ENCODE measurements around the gene IQCH. TPM values are rescaled to one million over a fixed set of nuclear protein-coding genes. Genes with fewer than 3 reads are reported as not detected.
A peak's percentile ranks its signal among the peaks of the same experiment; 100 is the strongest.

The IQCH gene
- polyA plus RNA-seq, 2 of the 4 experiments (the other 2 are of a cell fraction) = 1.5 to 3.8 TPM

- POLR2A ChIA-PET = no interaction called here
- peaks cover 9% of the 10 kb centered on the region; the same call in 2 of the 3 replicates for H3K4me1 ChIP-seq
- no peak for FAIRE-seq
These were observed 87.0 kb downstream of the IQCH start for GRCh38 chr15:67341539-67341938.

GRCh38 chr15:67343206-67343605 is 88.6 kb downstream of the IQCH start:
- no peak for FAIRE-seq
- peaks cover 9% of the 10 kb centered on the region; the same call in 2 of the 3 replicates for H3K4me1 ChIP-seq
- CTCF ChIA-PET = interaction anchor here (1.6 kb wide), 1 partner anchor 39 kb away, joined by 3 read pairs; no protein-coding TSS in a partner anchor

More at GRCh38 chr15:67341539-67341938, 87.0 kb downstream of the IQCH start:
- 77% methylated on average over 2 of the region's 2 CpGs for WGBS (ENCODE audit: missing lambda C conversion rate)
- ATAC-seq (no peak), DNase-seq (ENCODE audit: low read depth in 1 of 2, low spot score in 1 of 2) (no peak)
- TF ChIP-seq ZSCAN20 (CRISPR knock-in tag; IDR thresholded peaks at IDR 0.05) (no peak), POLR2A (IDR thresholded peaks at IDR 0.05; ENCODE audit: low read length) (no peak), HEYL (CRISPR knock-in tag; IDR thresholded peaks at IDR 0.05) (no peak), CBX2 (IDR thresholded peaks at IDR 0.05; ENCODE audit: borderline replicate concordance, low read depth) (no peak), ELK1 (IDR thresholded peaks at IDR 0.05; ENCODE audit: low read depth, low read length) (no peak)
- Histone ChIP-seq H3K4me3 (no peak overlapping the region), H3K27ac (no peak overlapping the region), H3K4me2 (no peak overlapping the region), H3K9me3 (0 out of 3 replicates have a peak, but pooled peaks cover 9% of the 10 kb centered on the region)
- CTCF ChIA-PET = interaction anchor here (0.9 kb wide), 1 partner anchor 219 kb away, joined by 3 read pairs; no protein-coding TSS in a partner anchor

GRCh38 chr15:67349634-67350033 is 95.0 kb downstream of the IQCH start:
- Histone ChIP-seq H3K27ac (no peak overlapping the region), H3K4me1 (no peaks in the 10 kb centered on the region), H3K9me3 (peaks cover 17% of the 10 kb centered on the region), H3K4me3 (no peak overlapping the region), H3K4me2 (no peak overlapping the region)
- FAIRE-seq (peak; percentile 76), ATAC-seq (no peak), DNase-seq (ENCODE audit: low read depth in 1 of 2, low spot score in 1 of 2) (no peak)
- CTCF ChIA-PET = interaction anchor here (0.6 to 2.0 kb wide), 5 partner anchors 23 to 600 kb away, joined by 3 to 5 read pairs (median 4); no protein-coding TSS in a partner anchor
- TF ChIP-seq ZNF302 (CRISPR knock-in tag; IDR thresholded peaks at IDR 0.05) = no peak
- no peak for TF ChIP-seq TP53 (CRISPR knock-in tag; IDR thresholded peaks at IDR 0.05)
- no peak for TF ChIP-seq GATA3 (IDR thresholded peaks at IDR 0.05; ENCODE audit: borderline replicate concordance)
- TF ChIP-seq BCL3 (IDR thresholded peaks at IDR 0.05) = no peak
- TF ChIP-seq MAFK (IDR thresholded peaks at IDR 0.05; ENCODE audit: partially characterized antibody) = no peak
- TF ChIP-seq FOSB (CRISPR knock-in tag; IDR thresholded peaks at IDR 0.05) = no peak
- no peak for TF ChIP-seq HOXB13 (CRISPR knock-in tag; IDR thresholded peaks at IDR 0.05; ENCODE audit: low read depth)
- TF ChIP-seq ZC3H11A (IDR thresholded peaks at IDR 0.05) = no peak
- no peak for TF ChIP-seq HDAC2 (IDR thresholded peaks at IDR 0.05)
- no peak for TF ChIP-seq RFX5 (IDR thresholded peaks at IDR 0.05)
- TF ChIP-seq JUNB (IDR thresholded peaks at IDR 0.05) = no peak
- TF ChIP-seq NPAS2 (CRISPR knock-in tag; IDR thresholded peaks at IDR 0.05; ENCODE audit: borderline replicate concordance) = no peak
- TF ChIP-seq FOSL2 (IDR thresholded peaks at IDR 0.05) = no peak
- TF ChIP-seq FOSL2 (CRISPR knock-in tag; IDR thresholded peaks at IDR 0.05) = no peak
- TF ChIP-seq POLR2A (IDR thresholded peaks at IDR 0.05; ENCODE audit: low read length) = no peak
- TF ChIP-seq TFCP2L1 (CRISPR knock-in tag; IDR thresholded peaks at IDR 0.05) = no peak
- TF ChIP-seq MAZ (IDR thresholded peaks at IDR 0.05; ENCODE audit: borderline replicate concordance, low read depth, low read length) = no peak
- TF ChIP-seq CEBPB (IDR thresholded peaks at IDR 0.05) = no peak
- POLR2A ChIA-PET = no interaction called here

More at GRCh38 chr15:67343206-67343605, 88.6 kb downstream of the IQCH start:
- H3K4me2 ChIP-seq = no peak overlapping the region
- no peak for DNase-seq (ENCODE audit: low read depth in 1 of 2, low spot score in 1 of 2)
- POLR2A ChIA-PET = no interaction called here
- 0 out of 3 replicates have a peak, but pooled peaks cover 9% of the 10 kb centered on the region for H3K9me3 ChIP-seq
- no peak overlapping the region for H3K4me3 ChIP-seq
- no peak overlapping the region for H3K27ac ChIP-seq
- TF ChIP-seq E2F6 (IDR thresholded peaks at IDR 0.05; ENCODE audit: borderline replicate concordance, low read depth) = no peak
- no peak for TF ChIP-seq PHF8 (IDR thresholded peaks at IDR 0.05; ENCODE audit: borderline replicate concordance, low read depth)
- TF ChIP-seq NFE2L2 (conservative IDR thresholded peaks at IDR 0.05; ENCODE audit: low read length) = no peak
- no peak for TF ChIP-seq JUN (IDR thresholded peaks at IDR 0.05)
- no peak for TF ChIP-seq RCOR1 (IDR thresholded peaks at IDR 0.05; ENCODE audit: low read depth, low read length)
- TF ChIP-seq ZFP36 (IDR thresholded peaks at IDR 0.05; ENCODE audit: borderline replicate concordance, partially characterized antibody) = no peak
- TF ChIP-seq HOXB13 (CRISPR knock-in tag; IDR thresholded peaks at IDR 0.05; ENCODE audit: low read depth) = no peak
- TF ChIP-seq PBX3 (IDR thresholded peaks at IDR 0.05) = no peak
- TF ChIP-seq HOXB5 (CRISPR knock-in tag; IDR thresholded peaks at IDR 0.05) = no peak
- no peak for ATAC-seq

All from A549 (cell line).